ENCODE results near the gene ENO4. TPM values are rescaled to one million over a fixed set of nuclear protein-coding genes. Genes with fewer than 3 reads are reported as not detected.

Gene ENO4
- total RNA-seq, 2 donors from 2014 or later, result not detected

GRCh38 chr10:116905845-116906210 is 56.5 kb downstream of the ENO4 start:
- H3K4me3 ChIP-seq, result no peak overlapping the region
- H3K27ac ChIP-seq, result no peak overlapping the region
- no peak overlapping the region for H3K9ac ChIP-seq (ENCODE audit: low read depth in 2 of 2, low read length in 2 of 2)
- intact Hi-C loops (cut with DNase I), result no loop called here
- no peaks in the 10 kb centered on the region for H3K9me3 ChIP-seq
- no peaks in the 10 kb centered on the region for H3K4me1 ChIP-seq
- no peak for TF ChIP-seq CTCF (IDR thresholded peaks at IDR 0.05)
- peaks cover 5% of the 10 kb centered on the region for H3K36me3 ChIP-seq
- no peaks in the 10 kb centered on the region for H3K27me3 ChIP-seq
- DNase-seq, result no peak

GRCh38 chr10:116907245-116907987 is 58.1 kb downstream of the ENO4 start:
- Histone ChIP-seq H3K9me3 (no peaks in the 10 kb centered on the region), H3K27ac (no peak overlapping the region), H3K36me3 (peaks cover 5% of the 10 kb centered on the region), H3K4me1 (no peaks in the 10 kb centered on the region), H3K27me3 (no peaks in the 10 kb centered on the region), H3K4me3 (no peak overlapping the region), H3K9ac (ENCODE audit: low read depth in 2 of 2, low read length in 2 of 2) (no peak overlapping the region)
- TF ChIP-seq CTCF (IDR thresholded peaks at IDR 0.05), result no peak
- no peak for DNase-seq
- intact Hi-C loops (cut with DNase I), result no loop called here

- TF ChIP-seq CTCF (IDR thresholded peaks at IDR 0.05), result no peak
- intact Hi-C loops (cut with DNase I), result no loop called here
- no peak for DNase-seq
These were observed 60.0 kb downstream of the ENO4 start for GRCh38 chr10:116909307-116909706.

GRCh38 chr10:116910910-116911309 is 61.6 kb downstream of the ENO4 start:
- DNase-seq, result no peak
- intact Hi-C loops (cut with DNase I), result no loop called here
- TF ChIP-seq CTCF (IDR thresholded peaks at IDR 0.05), result no peak
- Histone ChIP-seq H3K4me1 (no peaks in the 10 kb centered on the region), H3K9ac (ENCODE audit: low read depth in 2 of 2, low read length in 2 of 2) (no peak overlapping the region), H3K4me3 (no peak overlapping the region), H3K36me3 (peaks cover 2% of the 10 kb centered on the region), H3K27me3 (no peaks in the 10 kb centered on the region), H3K27ac (no peak overlapping the region), H3K9me3 (no peaks in the 10 kb centered on the region)

More at GRCh38 chr10:116909307-116909706, 60.0 kb downstream of the ENO4 start:
- Histone ChIP-seq H3K4me3 (no peak overlapping the region), H3K9ac (ENCODE audit: low read depth in 2 of 2, low read length in 2 of 2) (no peak overlapping the region), H3K4me1 (no peaks in the 10 kb centered on the region), H3K9me3 (no peaks in the 10 kb centered on the region), H3K36me3 (peaks cover 5% of the 10 kb centered on the region), H3K27me3 (no peaks in the 10 kb centered on the region), H3K27ac (no peak overlapping the region)

GRCh38 chr10:116912162-116912561 is 62.9 kb downstream of the ENO4 start:
- Histone ChIP-seq H3K4me1 (no peaks in the 10 kb centered on the region), H3K9ac (ENCODE audit: low read depth in 2 of 2, low read length in 2 of 2) (no peak overlapping the region), H3K27ac (no peak overlapping the region), H3K4me3 (no peak overlapping the region), H3K27me3 (no peaks in the 10 kb centered on the region), H3K36me3 (no peaks in the 10 kb centered on the region), H3K9me3 (no peaks in the 10 kb centered on the region)
- intact Hi-C loops (cut with DNase I), result no loop called here
- TF ChIP-seq CTCF (IDR thresholded peaks at IDR 0.05), result no peak
- no peak for DNase-seq

All from colonic mucosa (tissue), 4 donors.